NCI-H2029 treated with DMSO at 0.1 percent for 48 hours (cell line): Measurements from ENCODE around the gene EVPL.
"Not testable (repeated sequence)": the region's sequence is repeated elsewhere in the genome, so short reads cannot be mapped to it uniquely, and the experiment has no call there.

Experiments
- DNase-seq: peaks from one replicate; lab custom pipeline; 2025; lab: John Stamatoyannopoulos, UW

EVPL gene

DNA sequence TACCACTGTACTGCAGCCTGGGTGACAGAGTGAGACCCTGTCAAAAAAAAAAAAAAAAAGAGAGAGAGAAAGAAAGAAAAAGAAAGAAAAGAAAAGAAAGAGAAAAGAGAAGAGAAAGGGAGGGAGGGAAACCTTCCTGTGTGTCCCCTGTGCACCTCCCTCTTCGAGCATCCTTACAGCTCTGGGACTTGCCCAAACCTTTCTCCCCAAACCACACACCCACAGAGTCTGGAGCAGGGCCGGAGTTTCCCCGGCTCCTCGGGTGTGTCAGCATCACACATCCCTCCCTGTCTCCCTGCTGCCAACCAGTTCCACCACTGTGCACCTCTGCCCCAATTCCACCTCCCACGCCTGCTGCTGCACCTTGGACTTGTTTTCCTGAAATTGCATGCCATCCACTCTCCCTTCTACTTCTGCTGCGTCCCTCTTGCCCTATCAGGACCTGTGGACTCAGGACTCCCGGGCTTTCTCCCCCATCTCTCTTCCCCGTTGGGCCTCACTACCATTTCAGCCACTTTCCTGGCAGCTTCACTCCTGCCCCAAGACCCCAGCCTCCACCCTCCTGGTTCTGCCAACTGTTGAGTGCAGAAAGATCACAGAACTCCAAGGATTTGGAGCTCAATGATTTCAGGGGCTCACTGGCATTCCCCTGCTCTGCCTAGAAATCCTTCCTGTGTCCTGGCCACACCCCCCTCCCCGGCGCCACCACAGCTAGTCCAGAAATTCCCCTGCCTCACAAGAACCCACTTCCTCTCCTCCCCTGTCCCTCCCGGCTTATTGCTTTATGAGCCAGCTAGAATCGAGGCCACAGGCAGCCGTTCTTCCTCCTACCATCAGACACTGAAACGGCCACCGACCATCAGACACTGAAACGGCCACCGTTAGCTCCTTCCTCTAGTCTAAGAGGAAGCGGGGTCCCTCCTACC is 30.2 kb downstream of the EVPL start:
- DNase-seq, result no peak

DNA sequence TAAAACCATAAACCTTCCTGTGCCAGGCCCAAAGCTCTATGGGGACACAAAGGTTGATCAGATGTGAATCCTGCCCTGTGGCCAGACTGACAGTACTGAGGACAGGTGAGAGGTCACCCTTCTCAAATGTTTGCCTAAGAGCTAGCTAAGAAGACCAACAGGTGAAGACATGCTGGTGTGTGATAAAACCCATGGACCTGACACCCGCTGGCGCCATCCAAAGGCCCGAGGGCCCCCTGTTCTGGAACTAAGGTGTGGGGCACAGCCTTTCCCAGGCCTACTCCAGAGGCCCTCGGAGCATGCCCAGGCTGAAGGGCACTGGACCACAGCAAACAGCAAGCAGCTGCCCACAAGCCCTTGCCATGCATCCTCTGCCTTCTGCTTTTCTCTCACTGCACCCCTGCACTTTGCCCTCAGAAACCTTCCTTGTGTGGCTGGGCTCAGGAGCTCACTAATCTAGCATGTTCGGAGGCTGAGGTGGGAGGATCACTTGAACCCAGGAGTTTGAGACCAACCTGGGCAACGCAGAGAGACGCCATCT is 31.7 kb downstream of the EVPL start:
- DNase-seq, result no peak

DNA sequence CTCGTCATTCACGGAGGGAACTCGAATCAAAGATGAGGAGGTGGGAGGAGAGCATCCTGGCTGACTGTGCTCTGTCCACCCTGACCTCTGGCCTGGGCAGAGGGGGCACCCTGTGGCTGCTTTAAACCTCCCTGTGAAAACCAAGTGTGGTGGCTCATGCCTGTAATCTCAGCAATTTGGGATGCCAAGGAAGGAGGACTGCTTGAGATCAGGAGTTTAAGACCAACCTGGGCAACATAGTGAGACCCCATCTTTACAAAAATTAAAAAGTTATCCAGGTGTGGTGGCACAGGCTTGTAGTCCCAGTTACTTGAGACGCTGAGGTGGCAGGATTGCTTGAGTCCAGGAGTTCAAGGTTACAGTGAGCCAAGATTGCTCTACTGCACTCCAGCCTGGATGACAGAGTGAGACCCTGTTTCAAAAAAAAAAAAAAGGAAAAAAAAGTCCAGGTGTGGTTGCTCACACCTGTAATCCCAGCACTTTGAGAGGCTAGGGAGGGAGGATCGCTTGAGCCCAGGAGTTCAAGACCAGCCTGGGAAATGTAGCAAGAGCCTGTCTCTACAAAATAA is 32.2 kb downstream of the EVPL start:
- DNase-seq, result no peak

DNA sequence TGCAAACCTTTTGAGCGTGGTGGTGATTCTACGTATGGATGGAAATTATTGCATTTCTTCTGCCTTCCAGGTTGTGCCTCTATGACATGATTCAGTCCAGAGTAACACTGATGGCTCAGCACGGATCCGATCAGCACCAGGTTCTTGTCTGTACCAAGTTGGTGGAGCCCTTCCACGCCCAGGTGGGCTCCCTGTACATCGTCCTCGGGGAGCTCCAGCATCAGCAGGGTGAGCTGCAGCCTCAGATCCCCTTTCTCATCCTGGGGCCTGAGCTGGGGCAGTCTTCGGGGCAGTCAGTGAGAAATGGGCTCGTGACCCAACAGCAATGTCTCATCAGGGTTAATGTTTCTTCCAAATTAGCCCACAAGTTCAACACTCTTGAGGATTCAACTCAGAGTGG is 35.7 kb downstream of the EVPL start:
- no peak for DNase-seq

DNA sequence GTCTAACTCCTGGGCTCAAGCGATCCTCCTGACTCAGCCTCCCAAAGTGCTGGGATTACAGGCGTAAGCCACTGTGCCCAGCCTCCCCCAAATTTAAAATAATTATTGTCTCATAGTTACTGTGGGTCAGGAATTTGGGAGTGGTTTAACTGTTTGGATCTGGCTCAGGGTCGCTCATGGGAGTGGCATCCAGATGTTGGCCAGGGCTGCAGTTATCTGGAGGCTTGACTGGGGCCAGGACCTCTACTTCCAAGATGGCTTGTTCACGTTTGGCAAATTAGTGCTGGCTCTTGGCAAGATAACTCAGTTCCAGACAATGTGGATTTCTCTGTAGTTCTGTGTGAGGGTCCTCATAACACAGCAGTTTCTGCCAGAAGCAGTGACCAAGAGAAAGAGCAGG is 40.1 kb downstream of the EVPL start:
- no peak for DNase-seq

DNA sequence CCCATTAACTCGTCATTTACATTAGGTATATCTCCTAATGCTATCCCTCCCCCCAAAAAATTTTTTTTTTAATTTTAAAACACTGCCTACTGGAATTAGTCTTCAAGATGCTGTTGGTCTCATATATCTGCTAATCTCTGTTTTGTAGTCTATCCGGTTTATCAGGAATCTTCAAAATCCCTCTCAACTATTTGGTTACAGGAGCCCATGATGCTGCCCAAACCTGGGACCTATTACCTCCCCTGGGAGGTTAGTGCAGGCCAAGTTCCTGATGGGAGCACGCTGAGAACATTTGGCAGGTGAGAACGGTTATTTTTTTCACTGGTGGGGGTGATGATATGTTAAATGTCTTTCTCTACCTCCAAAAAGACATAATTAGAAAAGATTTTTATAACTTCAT is 41.1 kb downstream of the EVPL start:
- no peak for DNase-seq

DNA sequence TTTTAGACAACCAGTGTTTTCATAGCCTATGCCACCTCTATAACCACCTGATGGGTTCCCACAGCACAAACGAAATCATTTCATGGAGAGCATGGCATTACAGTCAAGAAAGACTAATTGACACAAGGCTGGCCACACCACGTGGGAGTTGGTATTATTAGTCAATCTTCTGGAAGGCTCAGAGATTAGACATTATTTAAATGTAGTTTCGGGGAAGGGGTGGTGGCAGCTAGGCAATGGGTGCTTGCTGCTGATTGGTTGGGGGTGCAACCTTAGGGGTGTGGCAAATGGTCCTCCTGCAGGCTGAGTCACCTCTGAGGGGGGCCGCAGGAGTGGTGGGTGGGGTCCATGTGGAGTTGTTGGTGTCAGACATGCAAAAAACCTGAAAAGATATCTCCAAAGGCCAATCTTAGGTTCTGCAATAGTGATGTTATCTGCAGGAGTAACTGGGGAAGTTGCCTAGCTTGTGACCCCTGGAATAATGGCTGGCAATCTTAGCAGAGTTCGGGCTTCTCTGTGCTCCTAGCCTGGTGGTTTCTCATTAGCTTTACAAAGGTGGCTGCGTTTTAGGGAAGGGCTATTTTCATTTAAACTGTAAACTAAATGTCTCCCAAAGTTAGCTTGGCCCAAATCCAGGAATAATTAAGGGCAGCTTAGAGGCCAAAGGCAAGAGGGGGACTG is 43.5 kb downstream of the EVPL start:
- no peak for DNase-seq

DNA sequence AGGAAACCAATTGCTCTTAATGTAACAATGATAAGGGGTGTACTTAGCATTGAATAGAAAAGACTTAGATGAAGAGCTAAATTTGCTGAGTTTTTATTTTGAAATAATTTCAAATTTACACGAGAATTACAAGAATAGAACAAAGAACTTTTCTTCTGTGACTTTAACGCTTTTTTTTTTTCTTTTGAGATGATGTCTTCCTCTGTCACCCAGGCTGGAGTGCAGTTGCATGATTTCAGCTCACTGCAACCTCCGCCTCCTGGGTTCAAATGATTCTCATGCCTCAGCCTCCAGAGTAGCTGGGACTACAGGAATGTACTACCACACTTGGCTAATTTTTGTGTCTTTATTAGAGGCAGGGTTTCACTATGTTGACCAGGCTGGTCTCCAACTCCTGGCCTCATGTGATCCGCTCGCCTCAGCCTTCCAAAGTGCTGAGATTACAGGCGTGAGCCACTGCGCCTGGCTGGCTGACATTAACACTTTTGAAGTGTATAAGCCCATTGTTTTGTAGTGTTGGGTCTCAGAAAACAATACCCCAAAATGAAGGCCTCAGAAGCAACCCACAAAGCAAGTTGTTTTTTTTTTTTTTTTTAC is 46.0 kb downstream of the EVPL start:
- no peak for DNase-seq

DNA sequence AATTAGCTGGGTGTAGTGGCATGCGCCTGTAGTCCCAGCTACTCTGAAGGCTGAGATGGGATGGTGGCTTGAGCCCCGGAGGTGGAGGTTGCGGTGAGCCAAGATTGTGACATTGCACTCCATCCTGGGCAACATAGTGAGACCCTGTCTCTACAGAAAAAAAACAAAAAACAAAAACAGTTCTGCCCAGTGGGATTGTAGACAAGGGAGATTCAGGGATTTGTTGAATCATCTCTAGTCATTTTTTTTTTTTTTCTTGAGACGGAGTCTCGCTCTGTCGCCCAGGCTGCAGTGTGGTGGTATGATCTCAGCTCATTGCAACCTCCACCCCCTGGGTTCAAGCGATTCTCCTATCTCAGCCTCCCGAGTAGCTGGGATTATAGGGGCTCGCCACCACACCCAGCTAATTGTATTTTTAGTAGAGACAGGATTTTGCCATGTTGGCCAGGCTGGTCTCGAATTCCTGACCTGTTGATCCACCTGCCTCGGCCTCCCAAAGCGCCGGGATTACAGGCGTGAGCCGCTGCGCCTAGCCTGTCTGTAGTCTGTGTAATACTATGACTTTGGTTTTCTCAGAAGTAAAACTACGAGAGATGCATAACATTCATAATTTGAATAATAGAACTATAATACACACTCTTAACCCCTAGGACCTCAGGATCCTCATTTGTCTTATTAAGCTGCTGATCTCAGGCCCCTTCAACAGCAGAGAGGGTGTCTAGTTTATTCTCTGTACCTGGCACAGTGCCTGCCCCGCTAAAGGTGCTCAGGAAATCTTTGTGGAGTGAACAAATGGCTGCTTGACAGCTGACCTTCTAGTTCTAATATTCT is 46.7 kb downstream of the EVPL start:
- DNase-seq, result peak; percentile 21

DNA sequence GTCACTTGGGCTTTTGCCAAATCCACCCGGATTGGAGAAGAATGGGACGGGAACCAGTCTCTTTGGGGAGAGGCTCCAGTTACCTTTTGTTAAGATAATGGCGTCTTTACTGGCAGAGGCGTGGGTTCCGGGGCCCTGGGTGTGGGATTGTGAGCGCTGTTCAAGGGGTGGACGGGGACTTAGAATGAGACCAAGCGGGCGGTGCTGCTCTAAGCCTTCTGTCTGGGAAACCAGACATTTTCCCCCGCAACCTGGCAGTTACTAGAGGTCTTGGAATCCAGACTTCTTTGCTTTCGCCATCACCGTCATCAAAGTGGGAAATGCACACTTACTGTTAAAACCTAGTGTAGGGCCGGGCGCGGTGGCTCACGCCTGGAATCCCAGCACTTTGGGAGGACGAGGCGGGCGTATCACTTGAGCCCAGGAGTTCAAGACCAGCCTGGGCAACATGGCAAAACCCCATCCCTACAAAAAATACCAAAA is 47.4 kb downstream of the EVPL start:
- DNase-seq, result peak; percentile 90

DNA sequence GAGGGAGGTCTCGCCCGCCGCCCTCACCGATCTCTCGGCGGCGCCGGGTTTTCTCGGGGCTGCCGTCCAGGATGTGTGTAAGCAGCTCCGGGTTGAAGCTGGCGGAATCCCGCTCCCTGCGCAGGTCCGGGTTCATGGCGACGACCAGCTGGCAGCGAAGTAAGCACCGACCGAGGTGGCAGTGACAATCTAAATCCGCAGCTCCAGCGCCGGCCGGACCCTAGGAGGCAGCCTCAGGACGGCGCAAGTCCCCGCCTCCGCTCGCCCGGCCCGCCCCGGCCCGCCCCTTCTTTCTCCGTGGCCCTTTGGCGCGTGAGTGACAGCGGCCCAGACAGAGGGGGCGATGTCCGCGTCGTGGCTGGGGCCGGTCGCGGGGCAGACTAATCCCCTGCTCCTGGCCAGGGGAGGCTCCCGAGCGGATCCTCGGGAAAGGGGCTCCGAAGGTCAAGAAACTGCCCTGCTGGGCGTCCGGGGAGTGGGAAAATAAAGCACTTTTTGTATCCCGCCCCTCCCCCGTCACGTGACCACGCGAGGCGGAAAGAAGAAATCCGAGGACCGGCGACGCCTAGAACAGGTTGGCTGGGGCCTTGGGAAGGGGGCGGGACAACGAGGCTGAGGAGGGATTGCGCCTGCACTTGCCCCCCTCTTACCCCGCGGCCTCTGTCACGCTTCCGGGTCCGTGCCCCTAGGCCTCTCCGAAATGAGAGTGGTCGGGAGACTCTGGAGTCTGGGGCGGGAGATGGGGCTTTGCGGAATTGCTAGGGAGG is 48.0 kb downstream of the EVPL start, which contains the start of the genes ACOX1 and TEN1:
ACOX1 (minus strand) TSS at position 229 of the 767 bp plus-strand sequence; CDS start at position 136, 93 bp downstream.
TEN1 (plus strand) TSS at position 303 of the 767 bp plus-strand sequence. CDS start 6,953 bp downstream, outside the sequence.
- peak; percentile 90 for DNase-seq

DNA sequence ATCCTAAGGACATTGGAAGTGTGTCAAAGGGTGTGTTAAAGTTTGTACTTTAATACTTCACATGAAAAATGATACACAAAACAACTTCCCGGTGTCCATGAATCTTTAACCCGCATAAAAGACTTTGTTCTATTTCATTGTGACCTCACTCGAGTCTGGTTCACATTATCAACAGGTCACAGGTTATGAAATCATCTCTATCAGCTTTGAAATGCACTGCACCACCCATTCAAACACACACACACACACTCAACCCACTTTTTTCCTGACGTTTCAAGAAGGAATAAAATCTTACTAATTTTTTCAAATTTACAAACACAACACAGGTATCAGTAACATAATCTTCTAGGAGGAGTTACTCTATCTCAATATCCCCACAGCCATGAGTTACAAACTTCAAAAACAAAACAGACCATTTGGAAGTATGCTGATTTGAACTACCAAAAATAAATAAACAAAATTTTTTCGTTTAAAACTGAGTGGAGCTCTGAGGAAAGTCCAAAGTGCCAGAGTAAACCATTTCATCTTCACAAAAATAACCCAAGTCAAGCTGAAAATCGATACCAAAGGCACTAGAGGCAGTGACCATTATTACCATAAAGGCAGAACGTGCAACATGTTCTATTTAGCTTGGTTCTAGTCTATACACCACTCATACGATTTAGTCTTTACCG is 50.8 kb downstream of the EVPL start:
- no peak for DNase-seq

DNA sequence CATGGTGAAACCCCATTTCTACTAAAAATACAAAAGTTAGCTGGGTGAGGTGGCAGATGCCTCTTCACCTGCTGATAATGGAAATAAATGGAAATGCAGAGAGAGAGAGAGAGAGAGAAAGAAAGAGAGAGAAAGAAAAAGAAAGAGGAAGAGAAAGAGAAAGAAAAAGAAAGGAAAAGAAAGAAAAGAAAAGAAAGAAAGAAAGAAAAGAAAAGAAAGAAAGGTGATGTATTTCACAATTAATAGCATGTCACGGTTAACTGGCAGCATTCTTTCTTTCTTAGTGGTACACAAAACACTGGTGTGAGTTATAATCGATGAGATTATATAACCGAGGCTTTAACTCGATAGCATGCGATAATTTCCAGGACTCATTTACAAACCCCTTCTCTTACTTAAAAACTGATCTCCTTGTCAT is 51.3 kb downstream of the EVPL start:
- DNase-seq, result no peak

DNA sequence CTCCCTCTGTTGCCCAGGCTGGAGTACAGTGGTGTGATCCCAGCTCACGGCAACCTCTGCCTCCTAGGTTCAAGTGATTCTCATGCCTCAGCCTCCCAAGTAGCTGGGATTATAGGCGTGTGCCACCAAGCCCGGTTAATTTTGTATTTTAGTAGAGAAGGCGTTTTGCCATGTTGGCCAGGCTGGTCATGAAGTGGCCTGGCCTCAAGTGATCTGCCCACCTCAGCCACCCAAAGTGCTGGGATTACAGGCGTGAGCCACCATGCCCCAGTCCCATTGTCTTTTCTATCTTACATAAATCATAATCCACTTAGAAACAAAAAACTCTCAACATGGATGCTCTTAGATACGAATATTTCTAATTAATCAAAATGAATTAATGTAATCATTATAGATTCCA is 51.9 kb downstream of the EVPL start:
- DNase-seq, result not testable (repeated sequence)

DNA sequence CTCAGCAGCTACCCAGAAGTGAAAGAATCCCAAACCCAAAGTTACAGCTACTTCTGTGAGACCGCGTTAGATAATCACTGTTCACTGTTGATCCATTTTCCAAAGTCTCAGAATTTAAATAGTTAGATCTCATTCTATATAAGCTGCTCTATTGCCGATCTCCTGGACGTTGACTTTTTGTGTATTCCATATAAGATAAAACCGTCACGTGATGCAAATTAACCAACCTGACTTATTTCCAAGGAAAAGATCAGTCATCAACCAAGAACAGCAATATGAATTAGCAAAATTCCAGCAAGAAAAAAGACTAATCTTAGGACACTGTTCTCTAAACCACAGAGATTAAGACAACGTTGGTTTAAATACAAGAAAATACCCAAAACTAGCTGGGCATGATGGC is 56.5 kb downstream of the EVPL start:
- DNase-seq, result no peak

DNA sequence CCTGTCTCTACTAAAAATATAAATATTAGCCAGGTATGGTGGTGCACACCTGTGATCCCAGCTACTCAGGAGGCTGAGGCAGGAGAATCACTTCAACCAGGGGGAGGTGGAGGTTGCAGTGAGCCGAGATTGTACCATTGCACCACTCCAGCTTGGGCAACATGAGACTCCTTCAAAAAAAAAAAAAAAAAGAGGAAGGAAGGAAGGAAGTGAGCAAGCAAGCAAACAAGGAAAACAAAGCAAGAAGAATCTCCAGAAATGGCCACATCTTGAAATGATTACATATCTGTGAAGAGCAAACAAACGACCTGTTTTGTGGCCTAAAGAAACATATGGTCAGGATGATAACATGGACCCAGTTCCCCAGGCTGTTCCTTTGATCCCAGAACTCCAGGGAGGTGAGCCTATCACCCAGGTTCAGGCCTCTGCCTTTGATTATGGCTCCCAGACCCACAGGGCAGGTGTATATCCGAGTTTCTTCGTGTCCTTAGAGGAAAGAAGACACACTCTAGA is 57.0 kb downstream of the EVPL start:
- DNase-seq, result no peak

DNA sequence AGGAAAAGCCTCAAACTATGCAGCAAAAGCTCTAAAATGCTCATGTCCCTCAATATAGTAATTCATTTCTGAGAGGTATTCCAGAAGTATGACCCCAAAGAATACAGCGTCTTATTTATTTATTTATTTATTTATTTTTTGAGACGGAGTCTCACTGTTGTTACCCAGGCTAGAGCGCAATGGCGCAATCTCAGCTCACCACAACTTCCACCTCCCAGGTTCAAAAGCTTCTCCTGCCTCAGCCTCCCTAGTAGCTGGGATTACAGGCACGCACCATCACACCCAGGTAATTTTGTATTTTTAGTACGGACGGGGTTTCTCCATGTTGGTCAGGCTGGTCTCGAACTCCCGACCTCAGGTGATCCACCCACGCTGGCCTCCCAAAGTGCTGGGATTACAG is 58.1 kb downstream of the EVPL start:
- not testable (repeated sequence) for DNase-seq

DNA sequence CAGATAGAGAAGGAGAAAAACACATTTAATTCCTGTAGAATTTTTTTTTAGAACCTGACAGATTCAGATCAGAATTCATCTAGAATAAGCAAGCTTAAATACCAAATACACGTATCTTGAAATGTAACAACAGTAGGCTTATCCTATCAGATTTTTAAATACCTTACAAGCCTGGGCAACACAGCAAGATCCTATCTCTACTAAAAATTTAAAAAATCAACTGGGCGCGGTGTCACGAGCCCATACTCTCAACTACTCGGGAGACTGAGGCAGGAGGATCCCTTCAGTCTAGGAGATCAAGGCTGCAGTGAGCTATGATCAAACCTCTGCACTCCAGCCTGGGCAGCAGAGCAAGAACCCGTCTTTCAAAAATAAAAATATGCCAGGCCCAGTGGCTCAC is 61.6 kb downstream of the EVPL start:
- DNase-seq, result no peak

DNA sequence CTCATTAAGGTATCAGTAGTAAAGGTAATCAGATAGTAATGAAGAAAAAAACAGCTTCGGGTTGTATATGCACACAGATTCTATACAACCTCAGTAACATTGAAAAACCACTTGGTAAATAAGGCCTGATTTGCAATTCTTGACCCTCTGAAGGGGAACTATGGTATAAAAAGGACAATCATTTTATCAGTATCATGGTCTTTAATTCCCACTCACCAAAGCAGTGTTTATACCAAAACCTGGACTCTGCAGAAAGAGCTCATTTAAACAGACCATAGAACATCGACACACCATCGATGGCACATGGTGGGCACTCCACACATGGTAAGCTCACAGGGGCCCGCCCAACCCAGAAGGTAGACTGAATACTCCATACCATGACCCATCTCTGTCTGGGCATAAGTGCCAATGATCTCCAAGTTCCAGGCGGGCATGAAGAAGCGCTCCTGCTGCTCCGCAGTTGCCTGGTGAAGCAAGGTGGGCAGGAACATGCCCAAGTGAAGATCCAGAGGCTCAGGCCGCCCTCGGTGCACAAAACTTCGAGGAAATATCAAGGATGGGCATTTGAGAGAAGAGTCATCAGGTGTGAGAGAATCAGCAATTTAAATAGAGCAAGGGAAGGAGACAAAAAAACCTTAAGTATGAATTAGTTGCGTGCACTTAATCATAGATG is 67.1 kb downstream of the EVPL start:
- DNase-seq, result no peak
